Epithelial cell of proximal tubule (primary cell): ENCODE measurements around the gene MAFG. TPM values are rescaled to one million over a fixed set of nuclear protein-coding genes. Genes with fewer than 3 reads are reported as not detected.

ENCODE experiments used
- DNase-seq: peaks from one replicate; pipeline ENCODE4 v3.0.0-alpha.2; 2011; ENCODE audit warnings: low read depth
- H3K4me3 ChIP-seq: 2 replicates; pipeline ENCODE4 v1.5.1; 2011; ENCODE audit warnings: low read depth, mild to moderate bottlenecking, low read length
- total RNA-seq: library from RNA; depleted of rRNA; stranded (reverse); fragments of >200 nt; gene quantifications from 2 replicates; pipeline ENCODE4 v1.2.3, GENCODE V29; 2015
- TF ChIP-seq, protein P1 (sequence below): conservative IDR thresholded peaks from 2 replicates; pipeline ENCODE4 v1.5.1; 2012; ENCODE audit warnings: low read depth, mild to moderate bottlenecking, low read length

The MAFG gene
- total RNA-seq, 1 donor from 2014 or later, result 18.5 TPM

DNA sequence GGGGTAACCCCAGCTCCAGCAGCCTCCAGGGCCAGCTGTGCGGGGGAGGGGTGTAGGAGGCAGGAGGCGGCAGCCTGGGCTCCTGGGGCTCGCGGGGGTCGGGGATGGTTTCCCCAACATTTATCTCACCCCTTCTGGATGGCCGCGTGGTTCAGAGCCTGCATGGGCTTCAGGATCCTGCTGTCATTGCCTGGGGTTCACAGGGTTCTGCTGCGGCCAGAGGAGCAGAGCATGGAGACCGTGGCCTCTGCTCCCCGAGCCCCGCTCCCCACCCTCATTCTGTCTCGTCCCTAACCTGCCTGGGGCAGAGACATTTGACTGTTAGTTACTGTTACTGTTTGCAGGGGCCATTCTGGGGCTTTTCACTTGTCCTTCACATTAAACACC, 14.6 kb upstream of the MAFG start:
- no peak overlapping the region for H3K4me3 ChIP-seq
- TF ChIP-seq, protein P1, sequence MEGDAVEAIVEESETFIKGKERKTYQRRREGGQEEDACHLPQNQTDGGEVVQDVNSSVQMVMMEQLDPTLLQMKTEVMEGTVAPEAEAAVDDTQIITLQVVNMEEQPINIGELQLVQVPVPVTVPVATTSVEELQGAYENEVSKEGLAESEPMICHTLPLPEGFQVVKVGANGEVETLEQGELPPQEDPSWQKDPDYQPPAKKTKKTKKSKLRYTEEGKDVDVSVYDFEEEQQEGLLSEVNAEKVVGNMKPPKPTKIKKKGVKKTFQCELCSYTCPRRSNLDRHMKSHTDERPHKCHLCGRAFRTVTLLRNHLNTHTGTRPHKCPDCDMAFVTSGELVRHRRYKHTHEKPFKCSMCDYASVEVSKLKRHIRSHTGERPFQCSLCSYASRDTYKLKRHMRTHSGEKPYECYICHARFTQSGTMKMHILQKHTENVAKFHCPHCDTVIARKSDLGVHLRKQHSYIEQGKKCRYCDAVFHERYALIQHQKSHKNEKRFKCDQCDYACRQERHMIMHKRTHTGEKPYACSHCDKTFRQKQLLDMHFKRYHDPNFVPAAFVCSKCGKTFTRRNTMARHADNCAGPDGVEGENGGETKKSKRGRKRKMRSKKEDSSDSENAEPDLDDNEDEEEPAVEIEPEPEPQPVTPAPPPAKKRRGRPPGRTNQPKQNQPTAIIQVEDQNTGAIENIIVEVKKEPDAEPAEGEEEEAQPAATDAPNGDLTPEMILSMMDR, result no peak
- DNase-seq, result no peak

- DNase-seq, result no peak
- TF ChIP-seq, protein P1, result no peak
- no peak overlapping the region for H3K4me3 ChIP-seq
Observed at GRCh38 chr17:81941484-81942166, 14.1 kb upstream of the MAFG start.

DNA sequence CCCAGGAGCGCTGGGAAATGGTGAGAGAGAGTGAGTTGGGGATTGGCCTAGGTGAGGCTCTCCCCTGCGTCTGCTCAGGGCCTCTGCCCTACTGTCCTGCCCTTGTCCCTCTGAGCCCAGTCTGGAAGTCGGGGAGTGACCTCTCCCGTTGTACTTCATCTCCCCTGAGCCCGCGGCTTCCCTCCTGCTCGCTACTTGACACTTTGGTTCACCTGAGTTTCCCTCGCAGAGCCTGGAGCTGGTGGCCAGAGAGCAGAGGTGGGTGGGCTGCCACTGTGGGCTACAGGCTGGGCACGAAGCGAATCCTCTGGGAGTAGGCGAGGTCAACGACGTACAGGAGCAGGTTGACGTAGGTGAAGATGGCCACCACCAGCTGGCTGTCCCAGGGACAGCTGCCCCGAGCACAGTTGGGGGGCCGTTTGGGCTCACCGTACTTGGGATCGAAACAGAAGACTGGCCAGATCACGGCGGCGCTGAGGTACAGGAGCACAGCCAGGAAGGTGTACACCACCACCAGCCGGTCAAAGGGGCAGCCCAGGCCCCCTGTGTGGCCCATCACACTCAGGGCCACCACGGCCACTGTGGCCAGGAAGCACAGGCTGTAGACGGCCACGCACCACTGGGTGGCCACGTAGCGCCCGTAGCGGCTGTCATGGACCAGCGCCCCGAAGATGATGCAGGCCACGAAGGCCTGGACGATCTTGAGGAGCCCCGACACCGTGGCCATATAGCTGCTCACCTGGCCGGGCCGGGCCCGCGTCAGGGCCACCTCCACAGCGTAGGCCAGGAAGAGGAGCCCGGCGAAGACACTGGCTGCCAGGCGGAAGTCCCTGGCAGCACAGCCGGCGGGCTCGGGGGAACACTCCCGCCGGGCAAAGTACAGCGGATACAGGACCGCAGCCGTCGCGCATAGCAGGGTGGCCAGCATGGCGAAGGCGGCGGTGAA, 13.3 kb upstream of the MAFG start:
- TF ChIP-seq, protein P1, result no peak
- DNase-seq, result no peak
- no peak overlapping the region for H3K4me3 ChIP-seq

- no peak for DNase-seq
- H3K4me3 ChIP-seq, result no peak overlapping the region
- TF ChIP-seq, protein P1, result no peak
Observed at GRCh38 chr17:81939881-81940385, 12.4 kb upstream of the MAFG start.

GRCh38 chr17:81939218-81939617, 11.7 kb upstream of the MAFG start:
- no peak overlapping the region for H3K4me3 ChIP-seq
- DNase-seq, result no peak
- TF ChIP-seq, protein P1, result no peak

- no peak overlapping the region for H3K4me3 ChIP-seq
- no peak for DNase-seq
- TF ChIP-seq, protein P1, result no peak
Observed at GRCh38 chr17:81935709-81936084, 8.2 kb upstream of the MAFG start.
